Memory B cell (primary cell): ENCODE results near the gene KRTAP19-1.

Source experiments
- ATAC-seq: fragments of 150-1000 bp; cut with Tn5 transposase; 2 replicates; pipeline ENCODE4 v1.10.0; 2021; ENCODE audit warnings: low read depth, mild to moderate bottlenecking, moderate library complexity
- DNase-seq, 2 donors: peaks; one replicate each; pipeline ENCODE4 v3.0.0; 2022; ENCODE audit warnings: low spot score in 2 of 2
- H3K27ac Mint-ChIP-seq: one replicate; pipeline ENCODE4 v1.8.0; 2022; ENCODE audit warnings: mild to moderate bottlenecking, moderate library complexity, mixed read lengths
- H3K27me3 Mint-ChIP-seq: one replicate; pipeline ENCODE4 v1.8.0; 2022; ENCODE audit warnings: mixed read lengths
- H3K36me3 Mint-ChIP-seq: one replicate; pipeline ENCODE4 v1.8.0; 2022; ENCODE audit warnings: mild to moderate bottlenecking, mixed read lengths
- H3K4me1 Mint-ChIP-seq: one replicate; pipeline ENCODE4 v1.8.0; 2022; ENCODE audit warnings: mixed read lengths
- H3K4me3 Mint-ChIP-seq: one replicate; pipeline ENCODE4 v1.8.0; 2022; ENCODE audit warnings: mild to moderate bottlenecking, moderate library complexity, mixed read lengths
- H3K9me3 Mint-ChIP-seq: one replicate; pipeline ENCODE4 v1.8.0; 2022; ENCODE audit warnings: mixed read lengths

KRTAP19-1 gene

DNA sequence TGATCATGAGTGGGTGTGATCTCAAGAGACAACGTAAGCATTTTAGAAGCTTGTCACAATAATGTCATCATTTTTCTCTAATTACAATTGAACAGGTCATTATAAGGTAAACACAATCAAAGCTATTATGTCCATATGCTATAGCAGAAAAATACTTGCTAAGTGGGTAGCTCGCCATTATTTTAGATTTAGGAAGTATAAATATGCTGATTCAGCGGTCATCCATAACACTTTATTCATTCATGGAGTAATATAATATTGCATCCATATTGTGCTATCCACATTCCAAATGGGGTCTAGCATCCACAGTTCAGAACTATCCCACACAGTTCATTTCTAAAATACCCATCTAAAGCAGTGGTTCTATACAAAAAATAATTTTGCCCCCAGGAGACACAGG lies 31.7 kb downstream of the KRTAP19-1 start:
- DNase-seq (no peak), ATAC-seq (no peak)
- Mint-ChIP-seq H3K4me3 (no peak overlapping the region), H3K9me3 (no peaks in the 10 kb centered on the region), H3K27me3 (no peaks in the 10 kb centered on the region), H3K4me1 (no peaks in the 10 kb centered on the region), H3K27ac (no peak overlapping the region), H3K36me3 (no peaks in the 10 kb centered on the region)

DNA sequence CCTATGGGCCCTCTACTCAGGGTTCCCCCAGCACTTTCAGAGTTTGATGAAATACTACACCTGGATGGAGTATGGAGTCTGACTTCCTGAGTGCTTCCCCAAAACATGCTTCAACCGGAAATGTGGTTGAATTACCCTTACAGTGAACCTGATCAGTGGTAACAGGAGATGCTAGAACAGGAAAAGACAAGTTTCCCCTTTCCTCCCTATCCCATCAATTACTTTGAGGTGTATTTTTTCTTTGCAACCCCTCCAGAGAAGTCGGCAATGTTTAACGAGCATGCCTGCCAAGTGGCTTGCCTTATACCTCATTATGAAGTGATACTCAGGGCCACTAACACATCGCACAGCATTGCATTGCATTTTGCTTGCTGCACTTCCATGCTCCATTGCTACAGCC lies 33.1 kb downstream of the KRTAP19-1 start:
- H3K4me3 Mint-ChIP-seq, result no peak overlapping the region
- no peak for ATAC-seq

DNA sequence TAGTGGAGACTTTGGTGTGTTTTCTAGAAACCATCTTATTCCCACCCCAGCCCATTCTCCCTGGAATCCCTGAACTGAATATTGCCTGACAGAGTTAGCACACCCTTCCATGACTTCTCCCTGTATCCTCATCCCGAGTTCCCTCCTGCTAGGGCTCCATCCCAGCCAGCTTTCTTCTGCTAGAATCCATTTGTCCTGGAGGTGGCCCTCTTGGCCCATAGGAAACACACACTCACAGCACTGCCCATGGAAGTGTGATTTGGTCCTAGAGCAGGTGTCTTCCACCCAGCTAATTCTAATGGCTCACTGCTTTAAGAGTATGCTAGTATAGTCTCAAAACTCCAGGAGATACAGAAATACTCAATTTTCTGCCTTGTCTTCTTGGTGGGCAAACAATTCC lies 36.0 kb downstream of the KRTAP19-1 start:
- Mint-ChIP-seq H3K27ac (no peak overlapping the region), H3K27me3 (no peaks in the 10 kb centered on the region), H3K36me3 (no peaks in the 10 kb centered on the region), H3K9me3 (peaks cover 2% of the 10 kb centered on the region), H3K4me1 (no peaks in the 10 kb centered on the region), H3K4me3 (no peak overlapping the region)
- no peak for DNase-seq
- ATAC-seq, result no peak

More for the DNA sequence above, 33.1 kb downstream of the KRTAP19-1 start:
- Mint-ChIP-seq H3K36me3 (no peaks in the 10 kb centered on the region), H3K27ac (no peak overlapping the region), H3K4me1 (no peaks in the 10 kb centered on the region), H3K9me3 (no peaks in the 10 kb centered on the region), H3K27me3 (no peaks in the 10 kb centered on the region)
- DNase-seq, result no peak

DNA sequence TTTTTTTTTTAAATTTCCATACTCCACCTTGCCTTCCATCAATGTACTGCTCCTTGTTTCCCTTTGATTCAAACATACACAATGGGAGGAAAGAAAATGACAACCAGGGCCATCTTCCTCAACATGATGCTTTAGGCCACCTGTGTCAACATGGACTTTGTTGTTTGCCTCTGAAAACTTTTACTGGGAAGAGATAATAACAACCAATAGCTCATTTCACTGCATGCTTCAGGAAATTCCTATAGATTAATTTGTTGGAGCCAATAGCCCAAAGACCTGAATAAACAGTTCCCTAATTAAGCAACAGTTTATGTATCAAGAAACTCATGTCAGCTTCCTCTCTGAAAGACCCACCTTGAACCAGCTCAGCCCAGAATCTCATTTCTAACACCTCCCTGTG lies 36.9 kb downstream of the KRTAP19-1 start:
- DNase-seq, result no peak
- Mint-ChIP-seq H3K4me1 (no peaks in the 10 kb centered on the region), H3K36me3 (no peaks in the 10 kb centered on the region), H3K9me3 (peaks cover 2% of the 10 kb centered on the region), H3K27me3 (no peaks in the 10 kb centered on the region), H3K4me3 (no peak overlapping the region), H3K27ac (no peak overlapping the region)
- ATAC-seq, result no peak

DNA sequence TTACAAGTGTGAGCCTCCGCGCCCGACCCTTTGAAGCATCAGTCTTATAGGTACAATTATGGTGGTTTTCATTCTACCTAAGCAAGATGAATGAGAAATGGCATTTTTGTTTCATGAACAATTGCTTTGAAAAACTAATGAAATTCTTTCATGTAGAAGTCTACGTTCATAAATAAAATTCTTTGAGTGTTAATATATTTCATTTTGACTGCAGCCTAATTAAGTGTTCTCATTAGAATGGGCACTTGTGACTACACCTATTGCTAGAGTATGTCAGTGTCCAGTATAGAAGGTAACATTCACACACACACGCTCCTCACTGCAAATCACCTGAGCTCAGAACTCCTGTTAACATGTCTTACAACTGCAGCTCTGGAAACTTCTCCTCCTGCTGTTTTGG lies 40.2 kb downstream of the KRTAP19-1 start, which contains the start of gene KRTAP15-1:
Gene KRTAP15-1 (plus strand): TSS at position 301 of the 400 bp plus-strand sequence. CDS start 53 bp downstream, at position 354.
- Mint-ChIP-seq H3K27ac (no peak within 1 kb of the TSS), H3K9me3 (peaks cover 3% of the 10 kb centered on the region), H3K4me3 (no peak within 1 kb of the TSS), H3K36me3 (no peaks in the 10 kb centered on the region), H3K4me1 (no peaks in the 10 kb centered on the region), H3K27me3 (no peaks in the 10 kb centered on the region)
- ATAC-seq, result no peak
- no peak for DNase-seq

DNA sequence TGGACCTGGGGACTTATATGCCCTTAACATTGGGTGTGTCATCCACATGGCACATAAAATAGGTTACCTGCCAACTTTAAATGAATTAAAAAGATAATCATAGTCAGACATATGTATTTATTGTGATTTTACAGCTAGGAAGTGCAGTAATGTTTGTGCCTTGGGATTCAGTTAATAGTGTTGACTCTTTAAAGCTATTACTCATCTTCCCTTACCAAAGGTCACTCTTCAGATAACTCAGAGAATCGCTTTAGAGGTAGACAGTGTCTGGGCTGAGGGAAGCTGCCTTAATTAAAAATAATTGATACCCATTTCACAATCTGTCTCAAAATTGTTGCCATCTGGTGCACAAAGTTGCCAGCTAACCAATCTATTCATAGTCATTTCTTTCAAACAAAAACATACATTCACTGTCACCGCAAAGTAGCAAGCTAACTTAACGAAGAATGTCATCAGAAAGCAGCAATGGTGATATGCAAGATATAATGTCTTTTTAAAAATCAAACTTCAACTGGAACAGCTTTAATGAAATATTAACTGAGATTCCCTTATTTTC lies 43.1 kb downstream of the KRTAP19-1 start:
- H3K27ac Mint-ChIP-seq, result no peak overlapping the region
- H3K4me3 Mint-ChIP-seq, result no peak overlapping the region
- no peaks in the 10 kb centered on the region for H3K27me3 Mint-ChIP-seq

DNA sequence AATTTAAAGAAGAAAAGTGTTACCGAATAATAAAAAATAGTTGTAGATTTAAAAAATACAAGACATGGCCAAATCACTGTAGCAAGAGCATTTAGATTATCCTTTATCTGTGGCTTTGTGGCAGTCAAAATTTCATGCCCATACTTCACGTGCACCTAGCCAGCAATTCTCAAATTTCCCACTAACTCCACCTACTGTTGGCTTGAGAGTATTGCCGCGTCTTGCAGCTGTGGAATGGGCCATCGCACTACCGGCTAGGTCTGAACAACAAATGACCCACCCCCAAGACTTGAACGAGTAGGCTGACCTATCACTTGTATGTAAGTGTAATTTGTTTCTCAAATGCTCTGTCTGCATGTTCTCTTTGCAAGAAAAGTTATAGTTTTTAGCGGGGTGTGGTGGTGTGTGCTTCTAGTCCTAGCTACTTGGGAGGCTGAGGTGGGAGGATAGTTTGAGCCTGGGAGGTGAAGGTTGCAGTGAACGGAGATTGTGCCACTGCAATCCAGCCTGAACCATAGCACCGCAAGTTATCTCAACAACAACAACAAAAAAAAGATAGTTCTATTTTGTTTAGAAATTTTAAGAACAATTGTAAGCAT lies 46.0 kb downstream of the KRTAP19-1 start:
- Mint-ChIP-seq H3K27me3 (no peaks in the 10 kb centered on the region), H3K27ac (no peak overlapping the region), H3K4me1 (no peaks in the 10 kb centered on the region), H3K4me3 (no peak overlapping the region), H3K36me3 (no peaks in the 10 kb centered on the region), H3K9me3 (peaks cover 1% of the 10 kb centered on the region)
- ATAC-seq (no peak), DNase-seq (no peak)

More for the DNA sequence above, 43.1 kb downstream of the KRTAP19-1 start:
- Mint-ChIP-seq H3K9me3 (peaks cover 3% of the 10 kb centered on the region), H3K36me3 (no peaks in the 10 kb centered on the region), H3K4me1 (no peaks in the 10 kb centered on the region)
- ATAC-seq, result no peak
- no peak for DNase-seq

DNA sequence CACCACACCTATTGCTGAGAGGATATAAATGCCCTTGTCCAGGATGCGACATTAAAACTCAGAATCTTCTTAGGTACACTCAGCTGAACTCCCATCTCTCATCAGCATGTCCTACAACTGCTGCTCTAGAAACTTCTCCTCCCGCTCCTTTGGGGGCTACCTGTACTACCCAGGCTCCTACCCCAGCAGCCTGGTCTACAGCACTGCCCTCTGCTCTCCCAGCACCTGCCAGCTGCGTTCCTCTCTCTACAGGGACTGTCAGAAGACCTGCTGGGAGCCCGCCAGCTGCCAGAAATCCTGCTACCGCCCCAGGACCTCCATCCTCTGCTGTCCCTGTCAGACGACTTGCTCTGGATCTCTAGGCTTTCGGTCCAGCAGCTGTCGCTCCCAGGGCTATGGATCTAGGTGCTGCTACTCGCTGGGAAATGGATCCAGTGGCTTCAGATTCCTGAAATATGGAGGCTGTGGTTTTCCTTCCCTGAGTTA lies 50.0 kb downstream of the KRTAP19-1 start, which contains the start of gene KRTAP13-4:
Gene KRTAP13-4 (plus strand): TSS at position 51 of the 486 bp plus-strand sequence. CDS start 56 bp downstream, at position 107.
- ATAC-seq (no peak), DNase-seq (no peak)
- Mint-ChIP-seq H3K9me3 (peaks cover 2% of the 10 kb centered on the region), H3K27me3 (no peaks in the 10 kb centered on the region), H3K4me3 (no peak within 1 kb of the TSS), H3K4me1 (no peaks in the 10 kb centered on the region), H3K36me3 (no peaks in the 10 kb centered on the region), H3K27ac (no peak within 1 kb of the TSS)
